IMR-90 (cell line): Measurements from ENCODE around the gene MEDAG. TPM values are rescaled to one million over a fixed set of nuclear protein-coding genes. Genes with fewer than 3 reads are reported as not detected.

Source experiments
- ATAC-seq: fragments of 200-7000 bp; cut with Tn5 transposase; 2 replicates; pipeline ENCODE4 v1.9.1; 2020; ENCODE audit warnings: low read depth, mild to moderate bottlenecking, moderate library complexity
- BruUV-seq: library from RNA; stranded (reverse); fragments of 400-500 nt; replicated peaks from 2 replicates; lab custom pipeline; 2021; lab: Mats Ljungman, UMichigan
- CTCF ChIA-PET: fragments of 300-600 bp; formaldehyde crosslinking; extraction: SDS; loops from one replicate; lab custom pipeline; 2021; ENCODE audit warnings: antibody characterized with exemption; lab: Yijun Ruan, JAX
- POLR2A ChIA-PET: fragments of 300-600 bp; sonication (Branson Sonifier 250); formaldehyde crosslinking; loops from one replicate; lab custom pipeline; 2022; ENCODE audit warnings: antibody characterized with exemption; ENCODE audit not compliant: unreplicated experiment; lab: Charles Lee
- DNase-seq: peaks from one replicate; pipeline ENCODE4 v3.0.0; 2013
- H2AFZ ChIP-seq: replicated peaks from 2 replicates; pipeline ENCODE3; 2013; ENCODE audit warnings: low read length, mild to moderate bottlenecking; ENCODE audit not compliant: poor library complexity
- H2AK5ac ChIP-seq: 2 replicates; pipeline ENCODE4 v1.6.1; 2013; ENCODE audit warnings: low read depth, low read length, inconsistent platforms
- H2AK9ac ChIP-seq: replicated peaks from 2 replicates; pipeline ENCODE3; 2013; ENCODE audit warnings: mild to moderate bottlenecking, low read depth, low read length, moderate library complexity; ENCODE audit not compliant: poor library complexity
- H2BK120ac ChIP-seq: 2 replicates; pipeline ENCODE4 v1.6.1; 2013; ENCODE audit warnings: low read depth, low read length, inconsistent platforms
- H2BK15ac ChIP-seq: 3 replicates; pipeline ENCODE4 v1.6.1; 2013; ENCODE audit warnings: low read depth, low read length, inconsistent platforms
- H2BK20ac ChIP-seq: 2 replicates; pipeline ENCODE4 v1.6.1; 2013; ENCODE audit warnings: low read depth, mild to moderate bottlenecking, inconsistent platforms, low read length, moderate library complexity
- H2BK5ac ChIP-seq: 2 replicates; pipeline ENCODE4 v1.6.1; 2013; ENCODE audit warnings: mild to moderate bottlenecking, low read depth, low read length, inconsistent platforms; ENCODE audit not compliant: poor library complexity, severe bottlenecking
- H3K14ac ChIP-seq: replicated peaks from 2 replicates; pipeline ENCODE4 v1.6.1; 2013; ENCODE audit warnings: low read depth, low read length, inconsistent platforms
- H3K18ac ChIP-seq: 2 replicates; pipeline ENCODE4 v1.6.1; 2013; ENCODE audit warnings: low read depth, low read length, control low read depth
- H3K23ac ChIP-seq: 2 replicates; pipeline ENCODE4 v1.6.1; 2013; ENCODE audit warnings: low read depth, low read length, inconsistent platforms
- H3K27ac ChIP-seq: 2 replicates; pipeline ENCODE4 v1.5.1; 2013; ENCODE audit warnings: mild to moderate bottlenecking, control low read depth, low read length; ENCODE audit not compliant: insufficient read depth
- H3K27me3 ChIP-seq: 2 replicates; pipeline ENCODE4 v1.6.1; 2013; ENCODE audit warnings: low read length; ENCODE audit not compliant: control insufficient read depth, insufficient read depth
- H3K36me3 ChIP-seq: 2 replicates; pipeline ENCODE4 v1.6.1; 2013; ENCODE audit warnings: low read length, mixed read lengths; ENCODE audit not compliant: control insufficient read depth, insufficient read depth
- H3K4ac ChIP-seq: 2 replicates; pipeline ENCODE4 v1.6.1; 2013; ENCODE audit warnings: low read depth, low read length, inconsistent platforms
- H3K4me1 ChIP-seq: 2 replicates; pipeline ENCODE4 v1.6.1; 2013; ENCODE audit warnings: low read length, mixed read lengths; ENCODE audit not compliant: control insufficient read depth, insufficient read depth
- H3K4me2 ChIP-seq: 2 replicates; pipeline ENCODE4 v1.6.1; 2013; ENCODE audit warnings: low read depth, mild to moderate bottlenecking, control low read depth, low read length, moderate library complexity
- H3K4me3 ChIP-seq: 2 replicates; pipeline ENCODE4 v1.5.1; 2013; ENCODE audit warnings: low read depth, mild to moderate bottlenecking, control low read depth, low read length, moderate library complexity; ENCODE audit not compliant: insufficient read depth
- H3K56ac ChIP-seq: 2 replicates; pipeline ENCODE4 v1.6.1; 2013; ENCODE audit warnings: low read length, inconsistent platforms; ENCODE audit not compliant: insufficient read depth; ENCODE audit errors: extremely low read depth
- H3K79me1 ChIP-seq, 2 experiments: 2 replicates each; pipeline ENCODE4 v1.6.1; 2013; ENCODE audit warnings: low read length in 2 of 2, inconsistent platforms in 1 of 2, low read depth in 1 of 2
- H3K9ac ChIP-seq: 2 replicates; pipeline ENCODE4 v1.6.1; 2013; ENCODE audit warnings: low read depth, low read length, control low read depth
- H3K9me1 ChIP-seq: 2 replicates; pipeline ENCODE4 v1.6.1; 2013; ENCODE audit warnings: low read length, inconsistent platforms; ENCODE audit not compliant: insufficient read depth
- H3K9me3 ChIP-seq: 2 replicates; pipeline ENCODE4 v1.6.1; 2013; ENCODE audit warnings: low read length; ENCODE audit not compliant: control insufficient read depth, insufficient read depth
- H4K20me1 ChIP-seq: 2 replicates; pipeline ENCODE4 v1.6.1; 2013; ENCODE audit warnings: low read length, inconsistent platforms; ENCODE audit not compliant: insufficient read depth
- H4K5ac ChIP-seq: 2 replicates; pipeline ENCODE4 v1.6.1; 2013; ENCODE audit warnings: mild to moderate bottlenecking, low read depth, low read length, control low read depth
- H4K8ac ChIP-seq, 2 experiments: 2 replicates each; pipeline ENCODE4 v1.6.1; 2013; ENCODE audit warnings: low read depth in 2 of 2, low read length in 2 of 2, control low read depth in 1 of 2, inconsistent platforms in 1 of 2
- H4K91ac ChIP-seq: 2 replicates; pipeline ENCODE4 v1.6.1; 2013; ENCODE audit warnings: low read depth, low read length, inconsistent platforms; ENCODE audit not compliant: insufficient read depth
- BHLHE40 ChIP-seq: fragments of 150-350 bp; IDR thresholded peaks from 2 replicates; pipeline ENCODE4 v1.6.1; 2016; ENCODE audit warnings: mild to moderate bottlenecking, low read depth, low read length
- CHD1 ChIP-seq: IDR thresholded peaks from 2 replicates; pipeline ENCODE4 v1.6.1; 2012; ENCODE audit warnings: low read depth, low read length, improper control_type of control experiment
- FOS ChIP-seq: fragments of 150-350 bp; IDR thresholded peaks from 2 replicates; pipeline ENCODE4 v1.6.1; 2016; ENCODE audit warnings: low read depth, low read length
- MAFK ChIP-seq: IDR thresholded peaks from 2 replicates; pipeline ENCODE4 v1.6.1; 2012; ENCODE audit warnings: low read depth, low read length, improper control_type of control experiment
- MAZ ChIP-seq: IDR thresholded peaks from 2 replicates; pipeline ENCODE4 v1.6.1; 2012; ENCODE audit warnings: low read depth, mild to moderate bottlenecking, low read length, improper control_type of control experiment, moderate library complexity, borderline replicate concordance
- MXI1 ChIP-seq: IDR thresholded peaks from 2 replicates; pipeline ENCODE4 v1.6.1; 2012; ENCODE audit warnings: low read depth, mild to moderate bottlenecking, low read length, moderate library complexity, borderline replicate concordance
- NFE2L2 ChIP-seq: fragments of 150-350 bp; IDR thresholded peaks from 2 replicates; pipeline ENCODE4 v1.6.1; 2016; ENCODE audit warnings: low read depth, mild to moderate bottlenecking, low read length
- POLR2A ChIP-seq: IDR thresholded peaks from 2 replicates; pipeline ENCODE4 v1.6.1; 2012; ENCODE audit warnings: mild to moderate bottlenecking, low read depth, low read length
- RFX5 ChIP-seq: IDR thresholded peaks from 2 replicates; pipeline ENCODE4 v1.8.0; 2012; ENCODE audit warnings: low read depth, mild to moderate bottlenecking, low read length, moderate library complexity
- SMC3 ChIP-seq: fragments of 150-350 bp; IDR thresholded peaks from 2 replicates; pipeline ENCODE4 v1.6.1; 2016; ENCODE audit warnings: low read depth, mild to moderate bottlenecking, antibody characterized with exemption, low read length, moderate library complexity
- WGBS, 2 experiments: methylation state at CpG; one replicate each; pipeline versions ENCODE4 v1.1.5 to v1.1.7; 2013; ENCODE audit warnings: missing lambda C conversion rate in 2 of 2; ENCODE audit not compliant: insufficient read length in 1 of 2; ENCODE audit errors: extremely low coverage in 2 of 2; 5-methylcytosine and 5-hydroxymethylcytosine counted together
- dilution Hi-C: fragments of 300-500 bp; cut with HindIII; formaldehyde crosslinking; loops from one replicate; pipeline ENCODE4 v1.14.3; 2018; ENCODE audit warnings: low sequenced_read_pairs; ENCODE audit not compliant: unreplicated experiment
- in situ Hi-C: fragments of 300-500 bp; cut with MboI; formaldehyde crosslinking; loops from 3 replicates; pipeline ENCODE4 v1.14.3; 2019; ENCODE audit warnings: low sequenced_read_pairs, inconsistent platforms, mixed read lengths
- intact Hi-C: fragments of 100-400 bp; cut with micrococcal nuclease; formaldehyde crosslinking; loops from 2 replicates; pipeline ENCODE4 v1.10.0; 2022
- polyA plus RNA-seq, 3 experiments: library from polyadenylated mRNA; depleted of rRNA; stranded (reverse); fragments of >200 nt; gene quantifications; 2 replicates each; pipeline ENCODE4 v1.2.3, GENCODE V29; 2012; ENCODE audit warnings: low replicate concordance in 1 of 3
- total RNA-seq: library from RNA; depleted of rRNA; stranded (reverse); fragments of >200 nt; gene quantifications from 2 replicates; pipeline ENCODE4 v1.2.3, GENCODE V29; 2012
- TF ChIP-seq, protein P1 (sequence below): fragments of 150-350 bp; IDR thresholded peaks from 2 replicates; pipeline ENCODE4 v1.6.1; 2017; ENCODE audit warnings: mild to moderate bottlenecking, antibody characterized with exemption, low read length, low read depth

MEDAG gene
- total and polyA plus RNA-seq, 2 of the 4 experiments (the other 2 are of a cell fraction), result 0.32 to 0.36 TPM

DNA sequence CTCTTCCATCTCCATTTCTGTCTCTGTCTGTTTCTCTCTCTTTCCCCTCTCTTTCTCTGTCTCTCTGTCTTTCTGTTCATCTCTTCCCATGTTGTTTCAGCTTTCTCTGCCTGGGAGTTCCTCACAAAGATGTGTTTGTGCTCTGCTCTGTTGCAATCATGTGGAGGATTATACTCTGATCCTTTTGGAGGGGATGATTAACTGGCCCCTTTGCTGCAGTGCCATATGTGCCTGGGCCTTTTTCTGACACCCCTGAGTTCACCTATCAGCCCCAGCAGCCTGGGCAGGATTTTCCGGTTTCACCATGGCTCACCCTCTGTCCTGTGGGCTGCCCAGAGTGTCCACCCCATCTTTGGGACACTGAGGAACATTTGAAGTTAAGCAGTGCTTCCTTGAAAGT lies 17.3 kb downstream of the MEDAG start:
- dilution Hi-C loops, result no loop called here
- no CpG with 5 or more reads among the region's 1 CpG for WGBS, 2 experiments
- Histone ChIP-seq H3K4ac (no peak overlapping the region; the same call in 1 of the 2 replicates), H4K91ac (no peak overlapping the region), H3K9ac (no peak overlapping the region), H2AK9ac (no peak overlapping the region), H3K4me1 (no peaks in the 10 kb centered on the region), H3K23ac (no peak overlapping the region), H3K9me1 (no peaks in the 10 kb centered on the region), H3K56ac (no peak overlapping the region), H3K27me3 (no peaks in the 10 kb centered on the region; the same call in 1 of the 2 replicates), H3K4me3 (no peak overlapping the region), H4K8ac (no peak overlapping the region), H4K20me1 (no peaks in the 10 kb centered on the region), H2BK15ac (no peak overlapping the region), H2BK20ac (no peak overlapping the region), H3K4me2 (no peak overlapping the region), H2AK5ac (no peak overlapping the region), H3K27ac (no peak overlapping the region), H4K5ac (no peak overlapping the region), H3K14ac (no peak overlapping the region), H3K79me1 (no peaks in the 10 kb centered on the region), H3K18ac (no peak overlapping the region), H2AFZ (no peak overlapping the region), H3K9me3 (no peaks in the 10 kb centered on the region), H3K36me3 (no peaks in the 10 kb centered on the region), H2BK120ac (no peak overlapping the region), H2BK5ac (no peak overlapping the region)
- TF ChIP-seq POLR2A (no peak), MAFK (no peak), BHLHE40 (no peak), CHD1 (no peak), RFX5 (no peak), MAZ (no peak), SMC3 (no peak), FOS (no peak), MXI1 (no peak), NFE2L2 (no peak)
- TF ChIP-seq, protein P1, sequence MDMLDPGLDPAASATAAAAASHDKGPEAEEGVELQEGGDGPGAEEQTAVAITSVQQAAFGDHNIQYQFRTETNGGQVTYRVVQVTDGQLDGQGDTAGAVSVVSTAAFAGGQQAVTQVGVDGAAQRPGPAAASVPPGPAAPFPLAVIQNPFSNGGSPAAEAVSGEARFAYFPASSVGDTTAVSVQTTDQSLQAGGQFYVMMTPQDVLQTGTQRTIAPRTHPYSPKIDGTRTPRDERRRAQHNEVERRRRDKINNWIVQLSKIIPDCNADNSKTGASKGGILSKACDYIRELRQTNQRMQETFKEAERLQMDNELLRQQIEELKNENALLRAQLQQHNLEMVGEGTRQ, result no peak
- ChIA-PET POLR2A (no interaction called here), CTCF (interaction anchor here (0.6 to 0.7 kb wide), 2 partner anchors 41 to 76 kb away, joined by 3 to 4 read pairs; no protein-coding TSS in a partner anchor)
- in situ Hi-C loops, result no loop called here
- DNase-seq (no peak), ATAC-seq (no peak)
- no TSS peak for BruUV-seq
- intact Hi-C loops, result no loop called here
